Ovary (tissue), 3 donors: ENCODE measurements around the gene MYL5.

ENCODE experiments used
- CTCF ChIP-seq, 3 donors: fragments of 450-650 bp in 2 of 3; fragments of 200-600 bp in 1 of 3; IDR thresholded peaks; one replicate each; pipeline versions ENCODE4 v1.5.1 to v1.8.0; 2016 to 2022; ENCODE audit warnings: antibody characterized with exemption in 3 of 3, mild to moderate bottlenecking in 1 of 3
- EP300 ChIP-seq: sonication (generic); formaldehyde crosslinking; IDR thresholded peaks from one replicate; pipeline ENCODE4 v1.6.1; 2017; ENCODE audit warnings: antibody characterized with exemption
- POLR2A ChIP-seq: fragments of 450-650 bp; IDR thresholded peaks from one replicate; pipeline ENCODE4 v1.6.1; 2017; ENCODE audit warnings: antibody characterized with exemption, mild to moderate bottlenecking, moderate library complexity
- donor health status: DM: no; HTN: no; CAD: no.

- TF ChIP-seq POLR2A, result no peak
- no peak for TF ChIP-seq CTCF (IDR thresholded peaks at IDR 0.05)
- TF ChIP-seq EP300, result no peak
These were observed 16.3 kb upstream of the MYL5 start for GRCh38 chr4:657834-658667.
